PC-3 (cell line): ENCODE data around the gene KCND3. TPM values are rescaled to one million over a fixed set of nuclear protein-coding genes. Genes with fewer than 3 reads are reported as not detected.

Source experiments
- ATAC-seq: fragments of 200-7000 bp; cut with Tn5 transposase; 2 replicates; pipeline ENCODE4 v1.9.1; 2020; ENCODE audit warnings: mild to moderate bottlenecking, moderate library complexity
- BruUV-seq: library from RNA; stranded (reverse); fragments of 400-500 nt; replicated peaks from 2 replicates; lab custom pipeline; 2021; lab: Mats Ljungman, UMichigan
- CTCF ChIA-PET: fragments of 300-600 bp; sonication (Branson Sonifier 250); formaldehyde crosslinking; loops from one replicate; lab custom pipeline; 2022; ENCODE audit warnings: antibody characterized with exemption; lab: Charles Lee
- POLR2A ChIA-PET: fragments of 300-600 bp; sonication (Branson Sonifier 250); formaldehyde crosslinking; loops from one replicate; lab custom pipeline; 2022; ENCODE audit warnings: antibody characterized with exemption; ENCODE audit not compliant: unreplicated experiment; lab: Charles Lee
- DNase-seq: peaks from one replicate; pipeline ENCODE4 v3.0.0-alpha.2; 2015
- H2AFZ ChIP-seq: fragments of 300-600 bp; sonication (generic); 2 replicates; pipeline ENCODE4 v1.6.0; 2016; ENCODE audit warnings: antibody characterized with exemption, low read length
- H3F3A ChIP-seq: fragments of 300-600 bp; sonication (generic); one replicate; pipeline ENCODE4 v1.6.0; 2017; ENCODE audit warnings: antibody characterized with exemption, low read length, control low read depth, mild to moderate bottlenecking; ENCODE audit not compliant: unreplicated experiment
- H3K27ac ChIP-seq: fragments of 300-600 bp; sonication (generic); 2 replicates; pipeline ENCODE4 v1.5.1; 2016; ENCODE audit warnings: mild to moderate bottlenecking, low read length
- H3K27me3 ChIP-seq: fragments of 300-600 bp; sonication (generic); 2 replicates; pipeline ENCODE4 v1.6.1; 2016; ENCODE audit warnings: low read length, mixed read lengths
- H3K36me3 ChIP-seq: fragments of 300-600 bp; sonication (generic); 2 replicates; pipeline ENCODE4 v1.6.1; 2016; ENCODE audit warnings: low read depth, mixed run types, low read length, mixed read lengths
- H3K4me1 ChIP-seq: fragments of 300-600 bp; sonication (generic); 2 replicates; pipeline ENCODE4 v1.5.1; 2016; ENCODE audit warnings: low read length; ENCODE audit not compliant: insufficient read depth
- H3K4me2 ChIP-seq: fragments of 300-600 bp; sonication (generic); 2 replicates; pipeline ENCODE4 v1.6.0; 2016; ENCODE audit warnings: low read length
- H3K4me3 ChIP-seq: fragments of 300-600 bp; sonication (generic); 2 replicates; pipeline ENCODE4 v1.5.1; 2016; ENCODE audit warnings: mild to moderate bottlenecking, low read length, mixed read lengths
- H3K79me2 ChIP-seq: fragments of 300-600 bp; sonication (generic); 2 replicates; pipeline ENCODE4 v1.6.1; 2017; ENCODE audit warnings: low read length, mixed read lengths
- H3K9ac ChIP-seq: fragments of 300-600 bp; sonication (generic); 2 replicates; pipeline ENCODE4 v1.6.0; 2016; ENCODE audit warnings: mild to moderate bottlenecking, low read length
- H3K9me2 ChIP-seq: fragments of 300-600 bp; sonication (generic); replicated peaks from 2 replicates; pipeline ENCODE4 v1.6.1; 2016; ENCODE audit warnings: mixed run types, low read length, mixed read lengths
- H3K9me3 ChIP-seq: fragments of 300-600 bp; sonication (generic); 2 replicates; pipeline ENCODE4 v1.6.1; 2016; ENCODE audit warnings: low read length, mixed read lengths
- H4K20me1 ChIP-seq: fragments of 300-600 bp; sonication (generic); 2 replicates; pipeline ENCODE4 v1.6.1; 2016; ENCODE audit warnings: low read length, mixed read lengths
- CTCF ChIP-seq: fragments of 300-600 bp; sonication (generic); conservative IDR thresholded peaks from 2 replicates; pipeline ENCODE4 v1.5.1; 2017; ENCODE audit warnings: antibody characterized with exemption, low read depth, mild to moderate bottlenecking, low read length
- EZH2 ChIP-seq: fragments of 300-600 bp; sonication (generic); IDR thresholded peaks from one replicate; pipeline ENCODE4 v1.6.1; 2017; ENCODE audit warnings: antibody characterized with exemption, mild to moderate bottlenecking, low read length; ENCODE audit not compliant: unreplicated experiment
- EZH2phosphoT487 ChIP-seq: fragments of 300-600 bp; sonication (generic); IDR thresholded peaks from 2 replicates; pipeline ENCODE4 v1.6.1; 2018; ENCODE audit warnings: mild to moderate bottlenecking, antibody characterized with exemption, low read length, borderline replicate concordance
- intact Hi-C: fragments of 100-400 bp; cut with micrococcal nuclease; formaldehyde crosslinking; loops from 2 replicates; pipeline ENCODE4 v1.9.0; 2023
- total RNA-seq: library from RNA; depleted of rRNA; stranded (reverse); fragments of >200 nt; gene quantifications from 2 replicates; pipeline ENCODE4 v1.2.3, GENCODE V29; 2014

KCND3 gene
- total RNA-seq, 1 experiment from 2014 or later, result not detected

- ATAC-seq (no peak), DNase-seq (no peak)
- Histone ChIP-seq H3K27ac (no peak overlapping the region), H3K36me3 (no peaks in the 10 kb centered on the region), H4K20me1 (no peaks in the 10 kb centered on the region), H3K4me3 (no peak overlapping the region), H3F3A (no peaks in the 10 kb centered on the region), H3K79me2 (no peaks in the 10 kb centered on the region), H2AFZ (no peak overlapping the region), H3K4me2 (no peak overlapping the region), H3K27me3 (peaks cover 44% of the 10 kb centered on the region), H3K9me3 (no peaks in the 10 kb centered on the region), H3K4me1 (no peaks in the 10 kb centered on the region), H3K9ac (no peak overlapping the region), H3K9me2 (no peaks in the 10 kb centered on the region)
- no peak for TF ChIP-seq EZH2
- no peak for TF ChIP-seq EZH2phosphoT487
- TF ChIP-seq CTCF, result no peak
- BruUV-seq, result no TSS peak
- ChIA-PET CTCF (no interaction called here), POLR2A (no interaction called here)
- intact Hi-C loops, result no loop called here
These were observed 82.7 kb downstream of the KCND3 start for GRCh38 chr1:111906816-111907215.

- ATAC-seq (no peak), DNase-seq (no peak)
- ChIA-PET CTCF (no interaction called here), POLR2A (no interaction called here)
- Histone ChIP-seq H3K27me3 (peaks cover 49% of the 10 kb centered on the region), H3K27ac (no peak overlapping the region), H3K9ac (no peak overlapping the region), H3K9me3 (no peaks in the 10 kb centered on the region), H3K4me1 (no peaks in the 10 kb centered on the region), H3K4me3 (no peak overlapping the region), H3F3A (no peaks in the 10 kb centered on the region), H3K9me2 (no peaks in the 10 kb centered on the region), H3K4me2 (no peak overlapping the region), H3K36me3 (no peaks in the 10 kb centered on the region), H4K20me1 (no peaks in the 10 kb centered on the region), H3K79me2 (no peaks in the 10 kb centered on the region), H2AFZ (no peak overlapping the region)
- BruUV-seq, result no TSS peak
- intact Hi-C loops, result no loop called here
- TF ChIP-seq EZH2 (no peak), CTCF (no peak), EZH2phosphoT487 (no peak)
These were observed 83.4 kb downstream of the KCND3 start for GRCh38 chr1:111906111-111906510.

- ChIA-PET POLR2A (no interaction called here), CTCF (no interaction called here)
- H2AFZ ChIP-seq, result no peak overlapping the region
- no peaks in the 10 kb centered on the region for H3K9me3 ChIP-seq
- peaks cover 42% of the 10 kb centered on the region for H3K27me3 ChIP-seq
- no peak overlapping the region for H3K9ac ChIP-seq
- BruUV-seq, result no TSS peak
- no peaks in the 10 kb centered on the region for H3K9me2 ChIP-seq
- TF ChIP-seq EZH2phosphoT487 (no peak), EZH2 (no peak), CTCF (no peak)
- no peaks in the 10 kb centered on the region for H3K79me2 ChIP-seq
- ATAC-seq (no peak), DNase-seq (no peak)
- H3K4me2 ChIP-seq, result no peak overlapping the region
- no peak overlapping the region for H3K4me3 ChIP-seq
- intact Hi-C loops, result no loop called here
- H3K27ac ChIP-seq, result no peak overlapping the region
- H3F3A ChIP-seq, result no peaks in the 10 kb centered on the region
- H3K4me1 ChIP-seq, result no peaks in the 10 kb centered on the region
- no peaks in the 10 kb centered on the region for H4K20me1 ChIP-seq
- H3K36me3 ChIP-seq, result no peaks in the 10 kb centered on the region
These were observed 84.8 kb downstream of the KCND3 start for GRCh38 chr1:111904478-111905218.
